ENCODE measurements around the gene COQ4. TPM values are rescaled to one million over a fixed set of nuclear protein-coding genes. Genes with fewer than 3 reads are reported as not detected.

Gene COQ4
- total and polyA plus RNA-seq, 2 of the 8 experiments (the other 6 are each of a cell fraction or from before 2014, with no cell fraction given), result 32.3 to 58.8 TPM

DNA sequence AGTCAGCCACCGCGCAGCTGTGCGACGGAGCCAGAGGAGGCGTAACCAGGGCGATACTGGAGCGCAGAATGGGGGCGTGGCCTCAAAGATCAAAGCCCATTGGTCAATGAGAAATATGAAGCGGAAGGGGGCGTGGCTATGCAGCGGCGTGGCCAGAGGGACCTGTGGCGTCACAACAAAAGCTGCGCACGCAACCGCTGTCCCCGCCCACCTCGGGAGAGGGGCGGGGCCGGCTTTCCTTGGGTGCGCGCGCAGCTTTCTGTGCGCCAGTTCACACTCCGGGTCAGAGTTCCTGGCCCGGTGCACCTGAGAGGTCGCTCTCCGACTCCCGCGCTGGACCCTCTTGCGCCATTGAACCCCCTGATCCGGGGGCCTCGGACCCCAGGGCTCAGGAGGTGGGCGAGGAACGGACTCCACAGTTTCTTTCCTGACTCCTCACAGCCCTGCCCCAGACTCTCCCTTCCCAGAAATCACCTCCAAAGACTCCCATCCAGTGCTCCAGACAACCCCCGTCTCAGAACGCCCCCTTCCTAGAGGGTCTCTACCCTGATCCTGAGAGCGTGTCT is 46.5 kb upstream of the COQ4 start, which contains the start of gene SWI5 (continued):
- TF ChIP-seq, protein P1, sequence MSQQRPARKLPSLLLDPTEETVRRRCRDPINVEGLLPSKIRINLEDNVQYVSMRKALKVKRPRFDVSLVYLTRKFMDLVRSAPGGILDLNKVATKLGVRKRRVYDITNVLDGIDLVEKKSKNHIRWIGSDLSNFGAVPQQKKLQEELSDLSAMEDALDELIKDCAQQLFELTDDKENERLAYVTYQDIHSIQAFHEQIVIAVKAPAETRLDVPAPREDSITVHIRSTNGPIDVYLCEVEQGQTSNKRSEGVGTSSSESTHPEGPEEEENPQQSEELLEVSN (IDR thresholded peaks at IDR 0.05), result no peak
- TF ChIP-seq RXRA (IDR thresholded peaks at IDR 0.05; ENCODE audit: insufficient read depth, low read depth, low read length), result no peak
- TF ChIP-seq GABPA (IDR thresholded peaks at IDR 0.05; ENCODE audit: borderline replicate concordance, insufficient read depth, low read length), result no peak
- no peak for TF ChIP-seq KDM5A (IDR thresholded peaks at IDR 0.05; ENCODE audit: low read length)
- no peak for TF ChIP-seq SP4 (IDR thresholded peaks at IDR 0.05; ENCODE audit: low read length)
- TF ChIP-seq CHD2 (IDR thresholded peaks at IDR 0.05; ENCODE audit: low read length), result no peak
- no peak for TF ChIP-seq SRF (IDR thresholded peaks at IDR 0.05; ENCODE audit: low read depth, low read length)
- no peak for TF ChIP-seq SP2 (IDR thresholded peaks at IDR 0.05; ENCODE audit: low read length)
- TF ChIP-seq NANOG (IDR thresholded peaks at IDR 0.05; ENCODE audit: insufficient read depth, low read depth, low read length, poor library complexity, severe bottlenecking), result no peak
- peak; percentile 75 for TF ChIP-seq NRF1 (IDR thresholded peaks at IDR 0.05; ENCODE audit: low read depth, low read length)
- no peak for TF ChIP-seq SAP30 (IDR thresholded peaks at IDR 0.05; ENCODE audit: insufficient read depth, insufficient replicate concordance, low read length)
- TF ChIP-seq POU5F1 (IDR thresholded peaks at IDR 0.05; ENCODE audit: low read depth, low read length), result no peak
- no peak for TF ChIP-seq BRCA1 (IDR thresholded peaks at IDR 0.05; ENCODE audit: low read depth, low read length)
- no peak for TF ChIP-seq TEAD4 (IDR thresholded peaks at IDR 0.05; ENCODE audit: low read depth, low read length)
- no peak for TF ChIP-seq BCL11A (IDR thresholded peaks at IDR 0.05; ENCODE audit: low read depth in 2 of 2, low read length in 2 of 2)
- TF ChIP-seq EGR1 (IDR thresholded peaks at IDR 0.05; ENCODE audit: borderline replicate concordance, low read depth, low read length), result no peak
- no peak for TF ChIP-seq MAFK (IDR thresholded peaks at IDR 0.05; ENCODE audit: low read depth, low read length)
- no peak for TF ChIP-seq EP300 (IDR thresholded peaks at IDR 0.05; ENCODE audit: borderline replicate concordance in 1 of 2, low read depth in 2 of 2, low read length in 2 of 2)
- no peak for TF ChIP-seq CBX8 (IDR thresholded peaks at IDR 0.05; ENCODE audit: borderline replicate concordance, low read depth, low read length)
- no peak for TF ChIP-seq JUND (IDR thresholded peaks at IDR 0.05; ENCODE audit: low read length)
- TF ChIP-seq, protein P2, sequence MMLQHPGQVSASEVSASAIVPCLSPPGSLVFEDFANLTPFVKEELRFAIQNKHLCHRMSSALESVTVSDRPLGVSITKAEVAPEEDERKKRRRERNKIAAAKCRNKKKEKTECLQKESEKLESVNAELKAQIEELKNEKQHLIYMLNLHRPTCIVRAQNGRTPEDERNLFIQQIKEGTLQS (IDR thresholded peaks at IDR 0.05; ENCODE audit: insufficient read depth, low read depth, low read length), result no peak
- TF ChIP-seq CHD1 (IDR thresholded peaks at IDR 0.05; ENCODE audit: low read depth, low read length), result no peak
